Medulla oblongata (tissue), 1 donor: ENCODE data around the gene KRT13.
"Not testable (repeated sequence)": the region's sequence is repeated elsewhere in the genome, so short reads cannot be mapped to it uniquely, and the experiment has no call there.

Experiments
- DNase-seq: peaks from one replicate; pipeline ENCODE4 v3.0.0-alpha.2; 2015; ENCODE audit errors: extremely low spot score

The KRT13 gene

GRCh38 chr17:41505007-41505808 lies at the start of gene KRT13:
Gene KRT13, minus strand, starts transcription at chr17:41505612. Its CDS starts 62 bp downstream, at chr17:41505550.
- no peak for DNase-seq

- no peak for DNase-seq
Observed at GRCh38 chr17:41553987-41554680, 48.7 kb upstream of the KRT13 start.

GRCh38 chr17:41553176-41553575 lies 47.8 kb upstream of the KRT13 start:
- DNase-seq, result no peak

- DNase-seq, result no peak
Observed at GRCh38 chr17:41552455-41552854, 47.0 kb upstream of the KRT13 start.

- DNase-seq, result no peak
Observed at GRCh38 chr17:41551365-41551764, 46.0 kb upstream of the KRT13 start.

- DNase-seq, result no peak
Observed at GRCh38 chr17:41549596-41550039, 44.2 kb upstream of the KRT13 start.

GRCh38 chr17:41548844-41549595 lies 43.6 kb upstream of the KRT13 start:
- DNase-seq, result peak; percentile 86

DNA sequence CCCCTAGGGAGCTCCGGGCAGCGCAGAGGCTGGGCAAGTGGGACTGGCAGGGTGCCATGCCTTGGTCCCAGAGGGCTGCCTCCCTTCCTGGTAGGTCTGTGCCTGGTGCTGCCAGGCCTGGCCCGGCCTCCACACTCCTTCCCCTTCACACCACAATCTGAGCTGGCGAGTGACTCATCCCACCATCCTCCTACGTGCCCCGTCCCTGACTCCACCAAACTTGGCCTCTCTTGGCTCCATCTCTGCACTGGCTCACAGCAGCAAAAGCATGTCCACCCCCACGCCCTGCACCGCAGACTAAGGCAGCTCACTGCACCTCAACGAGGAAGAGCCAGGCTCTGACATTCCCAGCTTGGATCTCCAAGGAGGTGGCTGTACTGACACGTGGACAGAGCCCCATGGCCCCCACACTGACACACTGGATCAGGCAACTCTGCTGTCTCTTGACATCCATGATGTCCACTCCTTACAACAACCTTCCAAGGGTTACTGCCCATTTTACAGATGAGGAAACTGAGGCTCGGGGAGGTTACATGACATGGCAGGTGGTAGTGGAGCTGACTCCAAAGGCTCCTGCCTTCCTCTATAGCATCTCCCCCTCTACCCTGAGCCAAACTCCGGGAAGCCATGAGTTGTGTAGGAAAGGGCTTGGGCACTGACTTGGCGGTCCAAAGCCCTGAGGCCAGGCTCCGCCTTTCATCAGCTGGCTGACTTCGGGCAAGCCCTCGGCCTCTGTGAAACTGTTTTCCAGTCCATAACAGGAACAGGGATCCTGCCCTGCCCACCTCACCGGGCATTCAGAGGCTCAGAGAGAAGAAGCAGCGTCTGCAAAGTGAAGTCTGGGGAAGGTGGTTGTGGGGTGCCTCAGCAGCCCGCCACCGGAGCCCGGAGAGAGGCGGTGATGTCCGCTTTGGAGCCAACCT lies 42.8 kb upstream of the KRT13 start:
- no peak for DNase-seq

GRCh38 chr17:41547378-41547841 lies 42.0 kb upstream of the KRT13 start:
- no peak for DNase-seq

DNA sequence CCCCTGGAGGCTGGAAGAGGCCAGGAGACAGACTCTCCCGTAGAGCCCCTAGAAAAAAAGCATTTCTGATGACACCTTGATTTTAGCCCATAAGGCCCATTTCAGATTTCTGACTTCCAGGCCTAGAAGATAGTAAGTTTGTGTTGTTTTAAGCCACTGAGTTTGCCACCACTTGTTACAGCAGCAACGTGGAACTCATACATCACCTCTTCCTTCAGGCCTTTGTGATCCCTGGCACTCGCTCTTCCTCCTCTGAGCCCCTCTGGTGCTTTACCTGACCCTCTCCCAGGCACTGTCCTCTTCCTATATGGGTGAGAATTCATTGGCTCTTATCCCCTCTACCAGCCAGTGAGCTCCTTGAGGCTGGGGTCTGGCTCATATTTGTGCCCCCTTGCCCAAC lies 41.4 kb upstream of the KRT13 start:
- no peak for DNase-seq

DNA sequence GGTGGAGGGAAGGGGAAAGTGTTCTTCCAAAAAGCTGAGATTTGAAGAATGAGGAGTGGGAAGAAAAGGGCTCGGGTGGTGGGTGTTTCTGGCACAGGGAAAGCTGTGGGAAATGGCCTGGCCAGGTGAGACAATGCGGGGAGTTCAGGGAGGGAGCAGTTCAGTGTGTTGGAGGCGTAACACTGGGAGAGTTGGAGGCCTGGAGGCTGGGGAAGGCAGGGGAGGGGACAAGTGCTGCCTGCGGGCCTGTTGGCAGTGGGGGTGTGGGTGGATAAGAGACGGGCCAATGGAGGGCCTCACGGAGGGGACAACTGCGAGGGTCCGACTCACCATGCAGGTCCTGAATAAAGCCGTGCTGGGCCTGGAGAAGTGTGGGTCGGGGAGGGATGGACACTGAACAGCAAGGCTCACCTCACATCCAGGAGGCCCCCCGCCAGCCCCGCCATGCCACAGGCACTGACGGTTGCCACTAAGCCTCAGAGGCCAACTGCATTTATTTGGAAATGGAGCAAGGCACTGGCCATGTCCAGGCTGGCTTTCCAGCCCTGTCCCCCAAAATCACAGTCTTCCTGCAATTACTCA lies 40.5 kb upstream of the KRT13 start:
- DNase-seq, result no peak

DNA sequence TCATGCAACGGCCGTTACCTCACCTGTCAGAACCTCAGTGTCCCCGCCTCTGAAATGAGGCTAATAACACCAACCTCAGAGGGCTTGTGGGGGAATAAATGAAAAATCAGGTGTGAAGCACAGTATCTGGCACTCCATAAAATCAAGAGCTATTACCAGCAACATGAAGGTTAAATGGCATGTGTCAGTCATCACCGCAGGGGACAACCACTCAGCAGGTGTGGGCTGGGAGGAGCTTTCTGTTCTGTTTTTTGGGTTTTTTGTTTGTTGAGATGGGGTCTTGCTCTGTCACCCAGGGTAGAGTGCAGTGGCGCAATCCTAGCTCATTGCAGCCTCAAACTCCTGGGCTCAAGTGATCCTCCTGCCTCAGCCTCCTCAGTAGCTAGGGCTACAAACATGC lies 39.5 kb upstream of the KRT13 start:
- DNase-seq, result no peak

DNA sequence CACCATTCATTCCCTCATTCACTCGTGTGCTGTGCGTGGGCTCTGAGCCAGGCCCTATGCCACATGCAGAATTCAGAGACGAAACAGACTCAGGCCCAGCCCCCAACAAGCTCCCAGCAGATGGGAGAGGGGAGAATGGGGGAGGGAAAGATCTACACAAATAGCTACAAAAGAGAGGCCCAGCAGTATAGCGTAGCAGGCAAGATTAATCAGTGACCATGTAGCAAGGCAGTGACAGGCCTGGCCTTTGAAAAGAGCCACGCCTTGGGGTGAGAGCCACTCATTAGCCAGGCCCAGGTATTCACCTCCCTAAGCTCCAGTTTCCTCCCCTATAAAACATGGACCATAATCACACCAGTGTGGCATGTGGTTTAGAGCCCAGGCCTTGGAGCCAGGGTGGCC lies 39.1 kb upstream of the KRT13 start:
- DNase-seq, result no peak

GRCh38 chr17:41542786-41543185 lies 37.4 kb upstream of the KRT13 start:
- DNase-seq, result not testable (repeated sequence)

- DNase-seq, result no peak
Observed at GRCh38 chr17:41542357-41542756, 36.9 kb upstream of the KRT13 start.

GRCh38 chr17:41540921-41541625 lies 35.7 kb upstream of the KRT13 start:
- DNase-seq, result no peak

DNA sequence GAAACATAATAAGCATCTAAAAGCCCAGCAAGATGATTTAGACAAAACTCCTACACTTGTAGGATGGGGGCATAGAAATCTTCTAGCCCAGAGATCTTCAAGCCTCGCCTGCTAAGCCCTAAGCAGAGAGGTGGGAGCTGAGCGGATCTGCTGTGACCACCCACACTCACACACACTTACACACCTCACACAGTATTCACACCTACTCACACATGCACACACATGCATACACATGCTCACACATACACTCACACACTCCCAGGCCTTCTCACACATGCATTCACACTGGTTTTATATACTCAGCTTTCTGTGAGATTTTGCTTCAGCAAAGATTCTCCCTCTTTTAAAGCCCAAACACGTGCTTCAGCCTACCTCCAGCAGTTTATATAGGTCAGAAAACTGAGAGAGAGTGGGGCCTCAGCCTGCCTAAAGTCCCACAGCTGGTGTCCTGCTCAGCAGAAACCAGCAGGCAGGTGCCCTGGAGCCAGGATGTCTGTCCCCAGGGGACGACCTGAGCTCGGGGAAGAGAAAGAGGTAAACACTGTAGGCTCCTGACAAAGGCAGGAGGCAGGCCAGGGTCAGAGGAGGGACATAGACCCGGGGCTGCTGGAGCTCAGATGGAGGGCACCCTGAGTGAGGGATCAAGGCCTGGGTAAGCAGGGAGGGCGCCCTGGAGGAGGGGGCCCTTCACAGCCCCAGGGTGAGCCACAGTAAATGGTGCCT lies 34.7 kb upstream of the KRT13 start:
- no peak for DNase-seq

- no peak for DNase-seq
Observed at GRCh38 chr17:41539071-41539492, 33.7 kb upstream of the KRT13 start.

DNA sequence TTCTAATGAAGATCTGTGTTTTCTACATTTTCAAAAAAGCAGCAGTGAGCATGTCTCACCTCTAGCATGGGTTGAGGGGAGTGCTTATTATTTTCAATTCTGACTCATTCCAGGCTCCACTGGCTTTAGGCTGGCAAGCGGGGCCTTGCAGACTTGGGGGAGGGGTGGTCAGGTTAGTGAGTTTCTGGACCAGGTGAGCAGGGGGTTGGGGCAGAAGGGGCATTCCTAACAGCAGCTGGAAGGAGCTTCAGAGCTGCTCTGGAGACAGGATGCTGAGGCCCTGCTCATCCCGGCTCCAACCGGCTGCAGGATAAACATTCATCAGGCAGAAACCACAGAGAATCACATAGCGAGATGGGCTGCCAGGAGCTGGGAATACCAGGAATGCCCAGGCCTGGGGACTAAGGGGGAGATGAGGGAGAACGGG lies 33.2 kb upstream of the KRT13 start:
- no peak for DNase-seq
